ENCODE measurements around the gene ATG4B. TPM values are rescaled to one million over a fixed set of nuclear protein-coding genes. Genes with fewer than 3 reads are reported as not detected.

Gene ATG4B
- total RNA-seq, 2 experiments from 2014 or later = 86.5 to 89.4 TPM

DNA sequence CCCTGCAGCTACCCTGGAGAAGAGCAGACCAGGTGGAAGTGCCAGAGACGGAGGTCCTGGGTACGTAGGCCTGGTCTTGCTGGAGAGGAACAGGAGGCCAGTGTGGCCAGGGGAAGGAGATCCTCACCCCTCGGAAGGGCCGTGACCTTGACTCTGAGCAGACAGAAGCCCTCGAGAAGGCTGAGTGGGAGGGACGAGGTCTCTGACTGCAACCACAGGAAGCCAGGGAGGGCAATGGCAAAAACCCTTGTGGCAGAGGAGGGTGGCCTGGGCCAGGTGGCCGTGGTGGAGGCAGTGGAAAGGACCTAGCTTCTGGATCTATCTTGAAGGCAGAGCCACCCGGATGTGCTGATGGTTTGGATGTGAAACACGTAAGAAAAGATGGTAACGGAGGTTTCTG is 28.6 kb upstream of the ATG4B start:
- Mint-ChIP-seq H3K4me1 (ENCODE audit: low read depth) (peaks cover 25% of the 10 kb centered on the region), H3K36me3 (ENCODE audit: low read depth) (peaks cover 12% of the 10 kb centered on the region), H3K9me3 (no peaks in the 10 kb centered on the region), H3K27ac (peak overlapping the region; percentile 42), H3K4me3 (peak overlapping the region; percentile 78), H3K27me3 (no peaks in the 10 kb centered on the region)
- Histone ChIP-seq H3K4me3 (ENCODE audit: low read length) (no peak overlapping the region), H3K4me1 (ENCODE audit: insufficient read depth, low read length) (peaks cover 24% of the 10 kb centered on the region), H3K27ac (ENCODE audit: low read depth in 1 of 2, low read length in 2 of 2) (peak overlapping the region in 1 of 2 donors; percentile 13), H3K27me3 (ENCODE audit: control insufficient read depth in 1 of 2, insufficient read depth in 2 of 2, low read length in 2 of 2) (no peaks in the 10 kb centered on the region), H3K9me3 (ENCODE audit: control insufficient read depth in 1 of 2, insufficient read depth in 1 of 2, low read length in 2 of 2) (no peaks in the 10 kb centered on the region), H3K36me3 (ENCODE audit: insufficient read depth, low read length) (peaks cover 30% of the 10 kb centered on the region)
- intact Hi-C loops (cut with DNase I, micrococcal nuclease) = loop anchor here in 1 of 2 experiments (2.0 to 10.0 kb wide), 2 partner anchors 100 to 354 kb away; partner anchors contain the start of gene STK25
- CTCF ChIA-PET = no interaction called here
- TF ChIP-seq, protein P1, sequence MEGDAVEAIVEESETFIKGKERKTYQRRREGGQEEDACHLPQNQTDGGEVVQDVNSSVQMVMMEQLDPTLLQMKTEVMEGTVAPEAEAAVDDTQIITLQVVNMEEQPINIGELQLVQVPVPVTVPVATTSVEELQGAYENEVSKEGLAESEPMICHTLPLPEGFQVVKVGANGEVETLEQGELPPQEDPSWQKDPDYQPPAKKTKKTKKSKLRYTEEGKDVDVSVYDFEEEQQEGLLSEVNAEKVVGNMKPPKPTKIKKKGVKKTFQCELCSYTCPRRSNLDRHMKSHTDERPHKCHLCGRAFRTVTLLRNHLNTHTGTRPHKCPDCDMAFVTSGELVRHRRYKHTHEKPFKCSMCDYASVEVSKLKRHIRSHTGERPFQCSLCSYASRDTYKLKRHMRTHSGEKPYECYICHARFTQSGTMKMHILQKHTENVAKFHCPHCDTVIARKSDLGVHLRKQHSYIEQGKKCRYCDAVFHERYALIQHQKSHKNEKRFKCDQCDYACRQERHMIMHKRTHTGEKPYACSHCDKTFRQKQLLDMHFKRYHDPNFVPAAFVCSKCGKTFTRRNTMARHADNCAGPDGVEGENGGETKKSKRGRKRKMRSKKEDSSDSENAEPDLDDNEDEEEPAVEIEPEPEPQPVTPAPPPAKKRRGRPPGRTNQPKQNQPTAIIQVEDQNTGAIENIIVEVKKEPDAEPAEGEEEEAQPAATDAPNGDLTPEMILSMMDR (IDR thresholded peaks at IDR 0.05) = no peak
- ATAC-seq (ENCODE audit: poor library complexity) (no peak), DNase-seq (no peak)
- POLR2A ChIA-PET = no interaction called here

DNA sequence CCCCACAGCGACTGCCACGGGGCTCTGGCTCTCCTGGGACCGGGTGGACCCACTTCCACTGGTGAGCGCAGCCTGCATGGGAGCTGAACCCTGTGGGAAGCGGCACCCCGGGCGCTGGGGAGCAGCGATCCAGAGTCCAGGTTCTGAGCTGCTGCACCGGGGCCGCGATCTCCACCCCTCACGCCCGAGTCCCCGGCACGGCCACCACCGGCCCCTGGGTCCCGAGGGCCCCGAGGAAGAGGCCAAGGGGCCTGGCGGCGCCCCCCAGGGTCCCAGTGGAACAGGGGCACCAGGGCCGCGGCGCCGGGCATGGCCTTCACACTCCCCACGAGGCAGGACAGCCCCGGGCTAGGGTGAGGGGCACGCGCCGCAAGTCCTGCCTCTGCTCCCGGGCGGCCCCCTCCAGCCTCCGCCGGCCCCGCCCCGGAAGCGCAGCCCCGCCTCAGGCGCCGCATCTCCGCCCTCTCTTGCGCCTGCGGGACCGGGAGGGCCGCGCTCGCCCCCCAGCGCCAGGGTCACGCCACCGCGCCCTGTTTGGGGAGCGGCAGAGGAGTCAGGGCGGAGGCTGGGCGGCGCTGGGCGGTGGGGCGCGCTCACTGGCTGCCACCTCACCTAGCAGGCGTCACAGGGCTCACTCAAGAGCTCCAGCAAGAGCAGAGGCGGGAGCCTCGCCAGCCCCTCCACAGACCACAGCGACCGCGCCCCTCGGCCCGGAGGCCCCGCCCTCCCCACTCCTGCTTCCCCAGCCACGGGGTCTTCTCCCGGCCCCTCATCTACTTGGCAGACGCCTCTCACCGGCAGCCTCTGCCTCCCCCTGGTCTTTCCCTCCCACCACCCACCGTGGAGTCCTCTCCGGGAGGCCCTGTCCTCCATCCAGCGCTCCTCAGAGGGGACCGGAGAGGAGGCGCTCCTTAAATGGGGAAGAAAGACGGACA is 27.4 kb upstream of the ATG4B start:
- Histone ChIP-seq H3K27ac (ENCODE audit: low read depth in 1 of 2, low read length in 2 of 2) (no peak overlapping the region), H3K36me3 (ENCODE audit: insufficient read depth, low read length) (peaks cover 24% of the 10 kb centered on the region), H3K27me3 (ENCODE audit: control insufficient read depth in 1 of 2, insufficient read depth in 2 of 2, low read length in 2 of 2) (no peaks in the 10 kb centered on the region), H3K4me1 (ENCODE audit: insufficient read depth, low read length) (peaks cover 24% of the 10 kb centered on the region), H3K9me3 (ENCODE audit: control insufficient read depth in 1 of 2, insufficient read depth in 1 of 2, low read length in 2 of 2) (no peaks in the 10 kb centered on the region), H3K4me3 (ENCODE audit: low read length) (peak overlapping the region; percentile 49)
- TF ChIP-seq, protein P1 (IDR thresholded peaks at IDR 0.05) = peak; percentile 65
- H3K27ac Mint-ChIP-seq = peak overlapping the region; percentile 77
- peak; percentile 82 to 96 (median 89) for DNase-seq
- H3K4me3 Mint-ChIP-seq = peak overlapping the region; percentile 45
- H3K9me3 Mint-ChIP-seq = no peaks in the 10 kb centered on the region
- CTCF ChIA-PET = interaction anchor here (0.7 to 1.6 kb wide), 6 partner anchors 8 to 92 kb away, joined by 3 to 7 read pairs (median 4); partner anchors contain the start of genes ATG4B and ING5
- H3K36me3 Mint-ChIP-seq (ENCODE audit: low read depth) = peaks cover 7% of the 10 kb centered on the region
- H3K4me1 Mint-ChIP-seq (ENCODE audit: low read depth) = peaks cover 25% of the 10 kb centered on the region
- POLR2A ChIA-PET = interaction anchor here (1.0 to 1.2 kb wide), 3 partner anchors 8 to 77 kb away, joined by 3 to 4 read pairs (median 3); partner anchors contain the start of genes ATG4B and DTYMK
- ATAC-seq (ENCODE audit: poor library complexity) = peak; percentile 99
- no peaks in the 10 kb centered on the region for H3K27me3 Mint-ChIP-seq
- intact Hi-C loops (cut with DNase I, micrococcal nuclease) = loop anchor here (2.0 to 10.0 kb wide), 9 partner anchors 101 to 1045 kb away; partner anchors contain the start of genes FARP2 (in 2 of the 2), STK25 (in 2 of the 2), DUSP28 (in 1 of the 2) and HDLBP (in 1 of the 2)

- peak overlapping the region; percentile 77 for H3K27ac Mint-ChIP-seq
- no peaks in the 10 kb centered on the region for H3K27me3 ChIP-seq (ENCODE audit: control insufficient read depth in 1 of 2, insufficient read depth in 2 of 2, low read length in 2 of 2)
- no peak overlapping the region for H3K27ac ChIP-seq (ENCODE audit: low read depth in 1 of 2, low read length in 2 of 2)
- H3K4me1 Mint-ChIP-seq (ENCODE audit: low read depth) = peaks cover 29% of the 10 kb centered on the region
- ChIA-PET POLR2A (interaction anchor here (1.0 kb wide), 1 partner anchor 26 kb away, joined by 3 read pairs; the partner anchor contains the start of gene ATG4B), CTCF (no interaction called here)
- no peak overlapping the region for H3K4me3 ChIP-seq (ENCODE audit: low read length)
- intact Hi-C loops (cut with DNase I, micrococcal nuclease) = loop anchor here (2.0 to 10.0 kb wide), 7 partner anchors 106 to 1046 kb away; partner anchors contain the start of genes FARP2 (in 2 of the 2), DUSP28 (in 1 of the 2), HDLBP (in 1 of the 2) and RNPEPL1 (in 1 of the 2)
- peaks cover 16% of the 10 kb centered on the region for H3K36me3 ChIP-seq (ENCODE audit: insufficient read depth, low read length)
- ATAC-seq (ENCODE audit: poor library complexity) (no peak), DNase-seq (peak in 1 of 14 experiments; percentile 32)
- H3K27me3 Mint-ChIP-seq = no peaks in the 10 kb centered on the region
- peaks cover 5% of the 10 kb centered on the region for H3K36me3 Mint-ChIP-seq (ENCODE audit: low read depth)
- no peaks in the 10 kb centered on the region for H3K9me3 ChIP-seq (ENCODE audit: control insufficient read depth in 1 of 2, insufficient read depth in 1 of 2, low read length in 2 of 2)
- H3K4me1 ChIP-seq (ENCODE audit: insufficient read depth, low read length) = peaks cover 25% of the 10 kb centered on the region
- TF ChIP-seq, protein P1 (IDR thresholded peaks at IDR 0.05) = no peak
- no peak overlapping the region for H3K4me3 Mint-ChIP-seq
- H3K9me3 Mint-ChIP-seq = no peaks in the 10 kb centered on the region
These were observed 26.4 kb upstream of the ATG4B start for GRCh38 chr2:241611062-241611461.

All from CD4-positive, alpha-beta T cell (primary cell).